Measurements from ENCODE around the gene PTGES3. TPM values are rescaled to one million over a fixed set of nuclear protein-coding genes. Genes with fewer than 3 reads are reported as not detected.
"Not testable (repeated sequence)": the region's sequence is repeated elsewhere in the genome, so short reads cannot be mapped to it uniquely, and the experiment has no call there.

PTGES3 gene
- polyA plus RNA-seq, 1 donor from 2014 or later = 109 TPM

DNA sequence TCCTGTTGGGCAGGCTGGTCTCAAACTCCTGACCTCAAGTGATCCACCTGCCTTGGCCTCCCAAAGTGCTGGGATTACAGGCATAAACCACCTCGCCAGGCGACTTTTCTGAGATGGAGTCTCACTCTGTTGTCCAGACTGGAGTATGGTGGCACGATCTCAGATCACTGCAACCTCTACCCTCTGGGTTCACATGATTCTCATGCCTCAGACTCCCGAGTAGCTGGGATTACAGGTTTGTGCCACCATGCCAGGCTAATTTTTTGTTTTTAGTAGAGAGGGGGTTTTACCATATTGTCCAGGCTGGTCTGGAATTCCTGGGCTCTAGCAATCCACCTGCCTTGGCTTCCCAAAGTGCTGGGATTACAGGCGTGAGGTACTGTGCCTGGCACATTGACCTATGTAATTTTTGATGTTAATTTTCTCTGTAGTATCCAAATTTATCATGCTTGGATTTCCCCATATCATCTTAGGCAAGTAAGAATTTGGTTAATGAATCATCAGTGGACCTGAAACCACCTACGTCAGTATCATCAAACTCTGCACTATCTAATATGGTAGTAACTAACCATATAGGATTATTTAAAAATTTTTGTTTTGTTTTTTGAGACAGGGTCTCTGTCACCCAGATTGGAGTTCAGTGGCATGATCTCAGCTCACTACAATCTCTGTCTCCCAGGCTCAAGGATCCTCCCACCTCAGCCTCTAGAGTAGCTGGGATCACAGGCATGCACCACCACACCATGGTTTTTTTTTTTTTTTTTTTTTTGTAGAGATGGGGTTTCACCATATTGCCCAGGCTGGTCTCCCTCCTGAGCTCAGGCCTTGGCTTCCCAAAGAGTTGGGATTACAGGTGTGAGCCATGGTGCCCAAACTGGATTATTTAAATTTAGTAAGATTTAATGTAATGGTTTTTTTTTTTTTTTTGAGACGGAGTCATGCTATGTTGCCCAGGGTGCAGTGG, 30.4 kb downstream of the PTGES3 start:
- H3K36me3 ChIP-seq (ENCODE audit: insufficient read depth, low read length) = no peaks in the 10 kb centered on the region
- no peaks in the 10 kb centered on the region for H4K20me1 ChIP-seq (ENCODE audit: insufficient read depth)
- H3F3A ChIP-seq (ENCODE audit: insufficient read depth, low read length, poor library complexity, severe bottlenecking) = no peaks in the 10 kb centered on the region
- H3K9me2 ChIP-seq (ENCODE audit: insufficient read depth, low read length) = no peaks in the 10 kb centered on the region
- H2AFZ ChIP-seq (ENCODE audit: low read depth, low read length) = no peak overlapping the region
- H3K79me2 ChIP-seq (replicated peaks; ENCODE audit: insufficient read depth, low read length) = no peaks in the 10 kb centered on the region
- H3K4me2 ChIP-seq (ENCODE audit: low read length) = no peak overlapping the region
- H3K27ac ChIP-seq (ENCODE audit: low read length) = no peak overlapping the region
- TF ChIP-seq MXI1 (conservative IDR thresholded peaks at IDR 0.05; ENCODE audit: poor library complexity, severe bottlenecking) (no peak), SMC3 (conservative IDR thresholded peaks at IDR 0.05; ENCODE audit: poor library complexity) (no peak), EZH2 (IDR thresholded peaks at IDR 0.05; ENCODE audit: borderline replicate concordance, insufficient read depth, low read length, poor library complexity, severe bottlenecking) (no peak)
- H3K9me3 ChIP-seq (ENCODE audit: low read length) = no peaks in the 10 kb centered on the region
- H3K9ac ChIP-seq (ENCODE audit: low read length) = no peak overlapping the region
- H3K4me3 ChIP-seq (ENCODE audit: low read length) = no peak overlapping the region
- no peaks in the 10 kb centered on the region for H3K27me3 ChIP-seq (ENCODE audit: insufficient read depth, low read depth, low read length)

GRCh38 chr12:56653781-56654180, 34.3 kb downstream of the PTGES3 start:
- H3K4me3 ChIP-seq (ENCODE audit: low read length); H3K9ac ChIP-seq (ENCODE audit: low read length); H3K27ac ChIP-seq (ENCODE audit: low read length); H3F3A ChIP-seq (ENCODE audit: insufficient read depth, low read length, poor library complexity, severe bottlenecking); H3K27me3 ChIP-seq (ENCODE audit: insufficient read depth, low read depth, low read length); H4K20me1 ChIP-seq (ENCODE audit: insufficient read depth); H3K9me3 ChIP-seq (ENCODE audit: low read length); H3K36me3 ChIP-seq (ENCODE audit: insufficient read depth, low read length); H3K9me2 ChIP-seq (ENCODE audit: insufficient read depth, low read length); H3K79me2 ChIP-seq (replicated peaks; ENCODE audit: insufficient read depth, low read length); H3K4me2 ChIP-seq (ENCODE audit: low read length); H2AFZ ChIP-seq (ENCODE audit: low read depth, low read length): not testable (repeated sequence)

DNA sequence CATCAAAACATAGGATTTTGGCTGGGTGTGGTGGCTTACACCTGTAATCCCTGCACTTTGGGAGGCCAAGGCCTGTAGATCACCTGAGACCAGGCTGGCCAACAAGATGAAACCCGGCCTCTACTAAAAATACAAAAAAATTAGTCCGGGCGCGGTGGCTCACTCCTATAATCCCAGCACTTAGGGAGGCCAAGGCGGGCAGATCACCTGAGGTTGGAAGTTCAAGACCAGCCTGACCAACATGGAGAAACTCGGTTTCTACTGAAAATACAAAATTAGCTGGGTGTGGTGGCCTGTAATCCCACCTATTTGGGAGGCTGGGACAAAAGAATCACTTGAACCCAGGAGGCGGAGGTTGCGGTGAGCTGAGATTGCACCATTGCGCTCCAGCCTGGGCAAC, 40.1 kb downstream of the PTGES3 start:
- H3K79me2 ChIP-seq (replicated peaks; ENCODE audit: insufficient read depth, low read length) = peaks cover 27% of the 10 kb centered on the region
- H4K20me1 ChIP-seq (ENCODE audit: insufficient read depth); H3K9me3 ChIP-seq (ENCODE audit: low read length); H3F3A ChIP-seq (ENCODE audit: insufficient read depth, low read length, poor library complexity, severe bottlenecking); H3K27me3 ChIP-seq (ENCODE audit: insufficient read depth, low read depth, low read length); H3K27ac ChIP-seq (ENCODE audit: low read length); H3K36me3 ChIP-seq (ENCODE audit: insufficient read depth, low read length); H3K4me3 ChIP-seq (ENCODE audit: low read length); H3K9ac ChIP-seq (ENCODE audit: low read length); H3K9me2 ChIP-seq (ENCODE audit: insufficient read depth, low read length); H2AFZ ChIP-seq (ENCODE audit: low read depth, low read length); H3K4me2 ChIP-seq (ENCODE audit: low read length): not testable (repeated sequence)

DNA sequence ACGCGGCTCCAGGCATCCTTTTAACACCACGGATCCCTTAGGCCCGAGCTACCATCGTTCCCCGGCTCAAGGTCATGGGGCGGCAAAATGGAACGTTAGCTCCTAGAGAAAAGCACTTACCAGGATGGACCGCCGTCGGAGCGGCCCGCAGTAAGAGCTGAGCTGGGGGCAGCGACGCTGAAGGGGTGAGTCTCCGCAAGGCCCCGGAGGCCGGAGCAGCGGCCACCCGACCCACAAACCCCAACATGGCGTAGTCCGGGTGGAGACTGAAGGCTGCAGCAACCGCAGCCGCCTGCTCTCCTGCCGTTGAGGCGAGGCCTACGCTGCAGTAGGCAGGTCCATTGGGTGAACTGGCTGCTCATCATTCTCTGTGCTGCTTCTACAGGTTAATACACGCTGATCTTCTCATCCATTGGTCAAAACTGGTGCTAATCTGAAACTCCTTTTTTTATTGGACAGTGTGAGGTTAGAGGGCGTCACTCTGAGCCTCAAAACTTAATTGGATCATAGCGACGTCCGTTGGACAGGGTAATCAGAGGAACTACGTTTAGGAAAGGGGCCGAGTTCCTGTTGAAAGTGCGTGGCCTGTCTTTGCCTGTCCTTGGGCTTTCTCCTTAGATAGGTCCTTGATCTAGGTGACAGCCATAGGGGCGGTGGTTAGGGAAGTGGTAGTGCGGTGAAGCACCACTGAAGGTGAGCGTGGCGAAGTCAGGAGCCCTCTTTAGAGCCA, 42.2 kb downstream of the PTGES3 start, which contains the start of gene ATP5F1B:
Gene ATP5F1B (minus strand): TSS at position 268 of the 730 bp plus-strand sequence. CDS start 21 bp downstream, at position 247.
- peaks cover 36% of the 10 kb centered on the region for H3K79me2 ChIP-seq (replicated peaks; ENCODE audit: insufficient read depth, low read length)
- peak within 1 kb of the TSS; percentile 90 for H2AFZ ChIP-seq (ENCODE audit: low read depth, low read length)
- H3K9me2 ChIP-seq (ENCODE audit: insufficient read depth, low read length) = no peaks in the 10 kb centered on the region
- no peaks in the 10 kb centered on the region for H3K9me3 ChIP-seq (ENCODE audit: low read length)
- H3K4me3 ChIP-seq (ENCODE audit: low read length) = peak within 1 kb of the TSS; percentile 90
- peak within 1 kb of the TSS; percentile 99 for H3K4me2 ChIP-seq (ENCODE audit: low read length)
- H3K27ac ChIP-seq (ENCODE audit: low read length) = peak within 1 kb of the TSS; percentile 98
- peak within 1 kb of the TSS; percentile 99 for H3K9ac ChIP-seq (ENCODE audit: low read length)
- H3F3A ChIP-seq (ENCODE audit: insufficient read depth, low read length, poor library complexity, severe bottlenecking) = no peaks in the 10 kb centered on the region
- H4K20me1 ChIP-seq (ENCODE audit: insufficient read depth) = no peaks in the 10 kb centered on the region
- TF ChIP-seq RAD21 (conservative IDR thresholded peaks at IDR 0.05) (peak; percentile 18), SMC3 (conservative IDR thresholded peaks at IDR 0.05; ENCODE audit: poor library complexity) (no peak), POLR2AphosphoS5 (IDR thresholded peaks at IDR 0.05) (peak; percentile 94), EP300 (conservative IDR thresholded peaks at IDR 0.05; ENCODE audit: poor library complexity, severe bottlenecking) (no peak), MXI1 (conservative IDR thresholded peaks at IDR 0.05; ENCODE audit: poor library complexity, severe bottlenecking) (peak; percentile 81), TAF1 (IDR thresholded peaks at IDR 0.05; ENCODE audit: low read depth) (peak; percentile 98), EZH2 (IDR thresholded peaks at IDR 0.05; ENCODE audit: borderline replicate concordance, insufficient read depth, low read length, poor library complexity, severe bottlenecking) (no peak), CTCF (IDR thresholded peaks at IDR 0.05; ENCODE audit: poor library complexity, severe bottlenecking) (peak; percentile 50)
- TF ChIP-seq, protein P1, sequence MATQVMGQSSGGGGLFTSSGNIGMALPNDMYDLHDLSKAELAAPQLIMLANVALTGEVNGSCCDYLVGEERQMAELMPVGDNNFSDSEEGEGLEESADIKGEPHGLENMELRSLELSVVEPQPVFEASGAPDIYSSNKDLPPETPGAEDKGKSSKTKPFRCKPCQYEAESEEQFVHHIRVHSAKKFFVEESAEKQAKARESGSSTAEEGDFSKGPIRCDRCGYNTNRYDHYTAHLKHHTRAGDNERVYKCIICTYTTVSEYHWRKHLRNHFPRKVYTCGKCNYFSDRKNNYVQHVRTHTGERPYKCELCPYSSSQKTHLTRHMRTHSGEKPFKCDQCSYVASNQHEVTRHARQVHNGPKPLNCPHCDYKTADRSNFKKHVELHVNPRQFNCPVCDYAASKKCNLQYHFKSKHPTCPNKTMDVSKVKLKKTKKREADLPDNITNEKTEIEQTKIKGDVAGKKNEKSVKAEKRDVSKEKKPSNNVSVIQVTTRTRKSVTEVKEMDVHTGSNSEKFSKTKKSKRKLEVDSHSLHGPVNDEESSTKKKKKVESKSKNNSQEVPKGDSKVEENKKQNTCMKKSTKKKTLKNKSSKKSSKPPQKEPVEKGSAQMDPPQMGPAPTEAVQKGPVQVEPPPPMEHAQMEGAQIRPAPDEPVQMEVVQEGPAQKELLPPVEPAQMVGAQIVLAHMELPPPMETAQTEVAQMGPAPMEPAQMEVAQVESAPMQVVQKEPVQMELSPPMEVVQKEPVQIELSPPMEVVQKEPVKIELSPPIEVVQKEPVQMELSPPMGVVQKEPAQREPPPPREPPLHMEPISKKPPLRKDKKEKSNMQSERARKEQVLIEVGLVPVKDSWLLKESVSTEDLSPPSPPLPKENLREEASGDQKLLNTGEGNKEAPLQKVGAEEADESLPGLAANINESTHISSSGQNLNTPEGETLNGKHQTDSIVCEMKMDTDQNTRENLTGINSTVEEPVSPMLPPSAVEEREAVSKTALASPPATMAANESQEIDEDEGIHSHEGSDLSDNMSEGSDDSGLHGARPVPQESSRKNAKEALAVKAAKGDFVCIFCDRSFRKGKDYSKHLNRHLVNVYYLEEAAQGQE (IDR thresholded peaks at IDR 0.05; ENCODE audit: borderline replicate concordance) = peak; percentile 96
- no peaks in the 10 kb centered on the region for H3K27me3 ChIP-seq (ENCODE audit: insufficient read depth, low read depth, low read length)
- H3K36me3 ChIP-seq (ENCODE audit: insufficient read depth, low read length) = peaks cover 13% of the 10 kb centered on the region
